Measurements from ENCODE around the gene TTN.

DNA sequence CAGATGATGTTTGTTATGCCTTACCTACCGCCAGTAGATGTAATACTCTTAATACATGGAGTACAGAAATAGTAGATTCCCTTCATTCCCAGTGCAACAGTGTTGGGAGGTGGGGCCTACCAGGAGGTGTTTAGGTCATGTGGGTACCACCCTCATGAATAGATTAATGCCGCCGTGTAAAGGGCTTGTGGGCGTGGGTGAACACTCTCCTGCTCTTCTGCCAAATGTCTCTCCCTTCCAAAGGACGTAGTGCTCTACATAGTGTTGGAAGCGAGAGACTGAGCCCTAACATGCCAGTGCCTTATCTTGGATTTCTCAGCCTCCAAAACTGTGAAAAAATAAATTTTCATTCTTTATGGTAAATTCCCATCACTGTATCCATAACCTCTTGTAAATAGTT lies 296.8 kb downstream of the TTN start:
- TF ChIP-seq JUN (IDR thresholded peaks at IDR 0.05; ENCODE audit: low read depth, low read length) (no peak), ASH2L (IDR thresholded peaks at IDR 0.05; ENCODE audit: low read length) (no peak), JUND (IDR thresholded peaks at IDR 0.05; ENCODE audit: low read length) (no peak), CEBPB (IDR thresholded peaks at IDR 0.05; ENCODE audit: low read depth, low read length) (no peak), TAF1 (IDR thresholded peaks at IDR 0.05; ENCODE audit: low read depth, low read length) (no peak), RNF2 (IDR thresholded peaks at IDR 0.05; ENCODE audit: borderline replicate concordance, low read depth, low read length, missing control alignments, poor library complexity, severe bottlenecking) (no peak), CBX5 (IDR thresholded peaks at IDR 0.05; ENCODE audit: low read depth, low read length) (no peak), YY1 (IDR thresholded peaks at IDR 0.05; ENCODE audit: low read depth, low read length) (no peak), CBX8 (IDR thresholded peaks at IDR 0.05; ENCODE audit: borderline replicate concordance, low read depth, low read length) (no peak)
- TF ChIP-seq, protein P1, sequence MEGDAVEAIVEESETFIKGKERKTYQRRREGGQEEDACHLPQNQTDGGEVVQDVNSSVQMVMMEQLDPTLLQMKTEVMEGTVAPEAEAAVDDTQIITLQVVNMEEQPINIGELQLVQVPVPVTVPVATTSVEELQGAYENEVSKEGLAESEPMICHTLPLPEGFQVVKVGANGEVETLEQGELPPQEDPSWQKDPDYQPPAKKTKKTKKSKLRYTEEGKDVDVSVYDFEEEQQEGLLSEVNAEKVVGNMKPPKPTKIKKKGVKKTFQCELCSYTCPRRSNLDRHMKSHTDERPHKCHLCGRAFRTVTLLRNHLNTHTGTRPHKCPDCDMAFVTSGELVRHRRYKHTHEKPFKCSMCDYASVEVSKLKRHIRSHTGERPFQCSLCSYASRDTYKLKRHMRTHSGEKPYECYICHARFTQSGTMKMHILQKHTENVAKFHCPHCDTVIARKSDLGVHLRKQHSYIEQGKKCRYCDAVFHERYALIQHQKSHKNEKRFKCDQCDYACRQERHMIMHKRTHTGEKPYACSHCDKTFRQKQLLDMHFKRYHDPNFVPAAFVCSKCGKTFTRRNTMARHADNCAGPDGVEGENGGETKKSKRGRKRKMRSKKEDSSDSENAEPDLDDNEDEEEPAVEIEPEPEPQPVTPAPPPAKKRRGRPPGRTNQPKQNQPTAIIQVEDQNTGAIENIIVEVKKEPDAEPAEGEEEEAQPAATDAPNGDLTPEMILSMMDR (IDR thresholded peaks at IDR 0.05; ENCODE audit: control extremely low read depth in 1 of 3, insufficient read depth in 1 of 3, low read depth in 1 of 3, low read length in 3 of 3) = no peak

Measured in H1 (cell line).